ENCODE results near the gene COCH.
A peak's percentile ranks its signal among the peaks of the same experiment; 100 is the strongest.

COCH gene

GRCh38 chr14:30853946-30854345 lies 20.4 kb upstream of the COCH start:
- Histone ChIP-seq H3K4me1 (ENCODE audit: control insufficient read depth, insufficient read depth, low read length) (no peaks in the 10 kb centered on the region), H3K27ac (ENCODE audit: insufficient read depth, low read depth, low read length, poor library complexity, severe bottlenecking) (no peak overlapping the region), H3K4me3 (ENCODE audit: insufficient read depth, low read depth, low read length) (no peak overlapping the region), H3K27me3 (ENCODE audit: control insufficient read depth, insufficient read depth, low read length, poor library complexity, severe bottlenecking) (no peaks in the 10 kb centered on the region), H3K9me3 (ENCODE audit: control insufficient read depth, low read length) (no peaks in the 10 kb centered on the region), H3K36me3 (ENCODE audit: control insufficient read depth, insufficient read depth, low read length) (no peaks in the 10 kb centered on the region)

GRCh38 chr14:30854492-30854891 lies 19.9 kb upstream of the COCH start:
- Histone ChIP-seq H3K36me3 (ENCODE audit: control insufficient read depth, insufficient read depth, low read length) (no peaks in the 10 kb centered on the region), H3K9me3 (ENCODE audit: control insufficient read depth, low read length) (no peaks in the 10 kb centered on the region), H3K4me1 (ENCODE audit: control insufficient read depth, insufficient read depth, low read length) (no peaks in the 10 kb centered on the region), H3K4me3 (ENCODE audit: insufficient read depth, low read depth, low read length) (no peak overlapping the region), H3K27me3 (ENCODE audit: control insufficient read depth, insufficient read depth, low read length, poor library complexity, severe bottlenecking) (no peaks in the 10 kb centered on the region), H3K27ac (ENCODE audit: insufficient read depth, low read depth, low read length, poor library complexity, severe bottlenecking) (no peak overlapping the region)

GRCh38 chr14:30855345-30856037 lies 18.9 kb upstream of the COCH start:
- Histone ChIP-seq H3K4me1 (ENCODE audit: control insufficient read depth, insufficient read depth, low read length) (no peaks in the 10 kb centered on the region), H3K9me3 (ENCODE audit: control insufficient read depth, low read length) (no peaks in the 10 kb centered on the region), H3K27me3 (ENCODE audit: control insufficient read depth, insufficient read depth, low read length, poor library complexity, severe bottlenecking) (no peaks in the 10 kb centered on the region), H3K36me3 (ENCODE audit: control insufficient read depth, insufficient read depth, low read length) (no peaks in the 10 kb centered on the region), H3K27ac (ENCODE audit: insufficient read depth, low read depth, low read length, poor library complexity, severe bottlenecking) (no peak overlapping the region), H3K4me3 (ENCODE audit: insufficient read depth, low read depth, low read length) (no peak overlapping the region)
- WGBS, 2 experiments: 91 to 94% methylated on average over 6 of the region's 6 CpGs

GRCh38 chr14:30861200-30861599 lies 13.2 kb upstream of the COCH start:
- Histone ChIP-seq H3K27ac (ENCODE audit: insufficient read depth, low read depth, low read length, poor library complexity, severe bottlenecking) (no peak overlapping the region), H3K9me3 (ENCODE audit: control insufficient read depth, low read length) (no peaks in the 10 kb centered on the region), H3K4me3 (ENCODE audit: insufficient read depth, low read depth, low read length) (no peak overlapping the region), H3K27me3 (ENCODE audit: control insufficient read depth, insufficient read depth, low read length, poor library complexity, severe bottlenecking) (no peaks in the 10 kb centered on the region), H3K36me3 (ENCODE audit: control insufficient read depth, insufficient read depth, low read length) (no peaks in the 10 kb centered on the region), H3K4me1 (ENCODE audit: control insufficient read depth, insufficient read depth, low read length) (no peaks in the 10 kb centered on the region)
- 95% methylated on average over 1 of the region's 1 CpG for WGBS, 2 experiments

GRCh38 chr14:30864934-30865333 lies 9.4 kb upstream of the COCH start:
- Histone ChIP-seq H3K9me3 (ENCODE audit: control insufficient read depth, low read length) (no peaks in the 10 kb centered on the region), H3K36me3 (ENCODE audit: control insufficient read depth, insufficient read depth, low read length) (no peaks in the 10 kb centered on the region), H3K4me1 (ENCODE audit: control insufficient read depth, insufficient read depth, low read length) (no peaks in the 10 kb centered on the region), H3K4me3 (ENCODE audit: insufficient read depth, low read depth, low read length) (no peak overlapping the region), H3K27ac (ENCODE audit: insufficient read depth, low read depth, low read length, poor library complexity, severe bottlenecking) (no peak overlapping the region), H3K27me3 (ENCODE audit: control insufficient read depth, insufficient read depth, low read length, poor library complexity, severe bottlenecking) (no peaks in the 10 kb centered on the region)
- 87 to 97% methylated on average over 2 to 3 of the region's 5 CpGs for WGBS, 2 experiments

DNA sequence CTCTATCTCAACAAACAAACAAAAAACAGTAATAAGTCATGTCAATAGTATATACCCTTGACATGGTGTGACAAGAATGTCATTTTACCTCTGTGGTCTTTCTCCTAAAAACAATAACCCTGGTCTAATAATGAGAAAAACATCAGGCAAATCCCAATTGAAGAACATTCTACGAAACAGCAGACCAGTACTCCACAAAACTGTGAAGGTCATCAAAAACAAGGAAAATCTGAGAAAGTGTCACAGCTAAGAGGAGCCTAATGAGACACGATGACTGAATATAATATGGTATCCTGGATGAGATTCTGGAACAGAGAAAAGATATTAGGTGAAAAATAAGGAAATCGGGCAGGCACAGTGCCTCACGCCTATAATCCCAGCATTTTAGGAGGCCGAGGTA lies 5.6 kb upstream of the COCH start:
- peaks cover 14% of the 10 kb centered on the region for H3K27me3 ChIP-seq (ENCODE audit: control insufficient read depth, insufficient read depth, low read length, poor library complexity, severe bottlenecking)
- H3K4me1 ChIP-seq (ENCODE audit: control insufficient read depth, insufficient read depth, low read length): peaks cover 4% of the 10 kb centered on the region
- H3K27ac ChIP-seq (ENCODE audit: insufficient read depth, low read depth, low read length, poor library complexity, severe bottlenecking): no peak overlapping the region
- no peak overlapping the region for H3K4me3 ChIP-seq (ENCODE audit: insufficient read depth, low read depth, low read length)
- WGBS, 2 experiments: 95 to 99% methylated on average over 5 of the region's 5 CpGs
- H3K36me3 ChIP-seq (ENCODE audit: control insufficient read depth, insufficient read depth, low read length): no peaks in the 10 kb centered on the region
- no peaks in the 10 kb centered on the region for H3K9me3 ChIP-seq (ENCODE audit: control insufficient read depth, low read length)

DNA sequence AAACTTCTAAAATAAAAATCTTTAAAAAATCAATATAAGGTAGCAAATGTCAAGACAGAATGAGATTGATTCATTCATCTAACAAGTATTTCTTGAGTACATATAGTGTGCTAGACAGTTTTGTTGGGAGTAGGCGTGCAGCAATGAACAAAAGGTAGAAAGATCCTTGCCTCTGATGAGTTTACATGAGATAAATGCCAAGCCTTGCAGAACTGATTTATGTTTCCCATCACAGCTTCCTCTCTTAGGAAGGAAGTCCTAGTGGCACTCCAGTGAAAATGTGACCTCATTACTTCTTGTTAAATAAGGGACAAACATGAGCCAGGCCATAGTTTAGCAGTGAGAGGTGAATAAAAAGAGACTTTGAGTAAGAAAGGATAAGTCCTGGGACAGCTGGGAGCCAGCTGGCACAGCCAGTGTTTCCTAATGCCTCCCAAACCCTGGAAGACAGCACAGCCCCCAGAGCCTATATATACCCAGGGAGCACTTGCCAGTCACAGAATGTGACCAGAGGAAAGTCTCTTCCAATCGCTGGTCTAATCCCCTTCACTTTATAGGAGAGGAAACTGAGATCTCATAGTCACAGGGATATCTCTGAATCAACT lies 4.7 kb upstream of the COCH start:
- H3K27ac ChIP-seq (ENCODE audit: insufficient read depth, low read depth, low read length, poor library complexity, severe bottlenecking): no peak overlapping the region
- no peaks in the 10 kb centered on the region for H3K36me3 ChIP-seq (ENCODE audit: control insufficient read depth, insufficient read depth, low read length)
- no peaks in the 10 kb centered on the region for H3K9me3 ChIP-seq (ENCODE audit: control insufficient read depth, low read length)
- 78 to 84% methylated on average over 2 of the region's 2 CpGs for WGBS, 2 experiments
- no peak overlapping the region for H3K4me3 ChIP-seq (ENCODE audit: insufficient read depth, low read depth, low read length)
- peaks cover 24% of the 10 kb centered on the region for H3K27me3 ChIP-seq (ENCODE audit: control insufficient read depth, insufficient read depth, low read length, poor library complexity, severe bottlenecking)
- peaks cover 6% of the 10 kb centered on the region for H3K4me1 ChIP-seq (ENCODE audit: control insufficient read depth, insufficient read depth, low read length)

GRCh38 chr14:30872602-30873001 lies 1.8 kb upstream of the COCH start:
- Histone ChIP-seq H3K36me3 (ENCODE audit: control insufficient read depth, insufficient read depth, low read length) (no peaks in the 10 kb centered on the region), H3K4me1 (ENCODE audit: control insufficient read depth, insufficient read depth, low read length) (peaks cover 12% of the 10 kb centered on the region), H3K9me3 (ENCODE audit: control insufficient read depth, low read length) (no peaks in the 10 kb centered on the region), H3K27ac (ENCODE audit: insufficient read depth, low read depth, low read length, poor library complexity, severe bottlenecking) (no peak overlapping the region), H3K27me3 (ENCODE audit: control insufficient read depth, insufficient read depth, low read length, poor library complexity, severe bottlenecking) (peaks cover 51% of the 10 kb centered on the region), H3K4me3 (ENCODE audit: insufficient read depth, low read depth, low read length) (no peak overlapping the region)
- whole genome bisulfite sequencing, 2 experiments: 33 to 50% methylated on average over 1 of the region's 1 CpG

DNA sequence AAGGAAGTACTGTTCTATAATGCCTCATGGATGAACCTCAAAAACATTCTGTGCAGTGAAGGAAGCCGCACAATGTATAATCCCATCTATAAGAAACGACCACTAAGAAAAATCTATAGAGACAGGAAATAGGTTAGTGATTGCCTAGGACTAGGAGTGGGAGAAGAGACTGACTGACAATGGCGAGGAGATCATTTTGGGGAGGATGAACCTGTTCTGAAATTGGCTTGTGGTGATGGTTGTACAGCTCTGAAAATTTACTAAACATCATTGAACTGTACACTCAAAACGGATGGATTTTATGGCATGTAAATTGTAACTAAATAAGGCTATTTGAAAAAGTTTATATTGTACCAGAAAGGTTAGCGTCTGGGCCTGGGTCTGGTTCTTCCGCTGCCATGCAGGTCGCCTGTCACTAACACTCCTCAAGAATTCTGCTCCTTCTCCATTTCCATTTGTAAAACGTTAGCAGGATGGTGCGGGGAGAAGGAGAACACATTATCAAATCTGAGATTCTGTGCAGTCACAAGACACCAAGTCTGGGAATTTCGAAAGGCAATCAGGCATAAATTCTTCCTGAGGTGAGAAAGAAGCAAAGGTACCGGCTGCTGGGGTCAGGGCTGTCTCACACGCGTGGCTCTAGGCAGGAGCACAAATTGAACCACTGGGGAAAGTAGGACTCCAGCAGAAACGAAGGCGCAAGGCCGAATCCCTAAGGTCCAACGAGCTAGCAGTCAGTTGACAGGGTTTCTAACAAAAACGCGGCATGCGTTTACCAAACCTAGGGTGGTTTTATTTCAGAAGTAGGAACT lies 845 bp upstream of the COCH start:
- peaks cover 51% of the 10 kb centered on the region for H3K27me3 ChIP-seq (ENCODE audit: control insufficient read depth, insufficient read depth, low read length, poor library complexity, severe bottlenecking)

GRCh38 chr14:30874999-30875787 lies 834 bp downstream of the COCH start:
- H3K36me3 ChIP-seq (ENCODE audit: control insufficient read depth, insufficient read depth, low read length): no peaks in the 10 kb centered on the region
- peaks cover 51% of the 10 kb centered on the region for H3K27me3 ChIP-seq (ENCODE audit: control insufficient read depth, insufficient read depth, low read length, poor library complexity, severe bottlenecking)
- H3K4me1 ChIP-seq (ENCODE audit: control insufficient read depth, insufficient read depth, low read length): peaks cover 12% of the 10 kb centered on the region
- H3K4me3 ChIP-seq (ENCODE audit: insufficient read depth, low read depth, low read length): peak overlapping the region; percentile 51
- H3K9me3 ChIP-seq (ENCODE audit: control insufficient read depth, low read length): no peaks in the 10 kb centered on the region
- 5% methylated on average over 48 of the region's 48 CpGs for WGBS, 2 experiments
- no peak overlapping the region for H3K27ac ChIP-seq (ENCODE audit: insufficient read depth, low read depth, low read length, poor library complexity, severe bottlenecking)

More for the DNA sequence above, 845 bp upstream of the COCH start:
- Histone ChIP-seq H3K4me3 (ENCODE audit: insufficient read depth, low read depth, low read length) (peak overlapping the region; percentile 51), H3K27ac (ENCODE audit: insufficient read depth, low read depth, low read length, poor library complexity, severe bottlenecking) (no peak overlapping the region), H3K4me1 (ENCODE audit: control insufficient read depth, insufficient read depth, low read length) (peaks cover 12% of the 10 kb centered on the region), H3K9me3 (ENCODE audit: control insufficient read depth, low read length) (no peaks in the 10 kb centered on the region), H3K36me3 (ENCODE audit: control insufficient read depth, insufficient read depth, low read length) (no peaks in the 10 kb centered on the region)
- WGBS, 2 experiments: 75 to 77% methylated on average over 20 of the region's 20 CpGs

Measured in ectodermal cell (in vitro differentiated cells).